Measurements from ENCODE around the gene HLA-DPA1.

GRCh38 chr6:33064723-33065122 lies 8.7 kb downstream of the HLA-DPA1 start:
- TF ChIP-seq EZH2 (IDR thresholded peaks at IDR 0.05), result no peak
- TF ChIP-seq POLR2AphosphoS5 (IDR thresholded peaks at IDR 0.05; ENCODE audit: borderline replicate concordance, low read depth, low read length), result no peak
- TF ChIP-seq FOXP2 (optimal IDR thresholded peaks at IDR 0.05; ENCODE audit: control extremely low read depth, extremely low read length, insufficient read depth), result no peak
